ENCODE results near the gene SLC17A2.
A peak's percentile ranks its signal among the peaks of the same experiment; 100 is the strongest.

Gene SLC17A2

GRCh38 chr6:25918083-25918683 lies 12.3 kb downstream of the SLC17A2 start:
- no peak for DNase-seq

- no peak for DNase-seq
Observed at GRCh38 chr6:25916789-25917490, 13.6 kb downstream of the SLC17A2 start.

- no peak for DNase-seq
Observed at GRCh38 chr6:25916330-25916729, 14.2 kb downstream of the SLC17A2 start.

GRCh38 chr6:25913741-25914140 lies 16.8 kb downstream of the SLC17A2 start:
- DNase-seq, result no peak

- DNase-seq, result no peak
Observed at GRCh38 chr6:25911351-25911750, 19.1 kb downstream of the SLC17A2 start.

- no peak for DNase-seq
Observed at GRCh38 chr6:25907475-25908014, 22.9 kb downstream of the SLC17A2 start.

GRCh38 chr6:25903467-25904099 lies 26.9 kb downstream of the SLC17A2 start:
- no peak for DNase-seq

- DNase-seq, result peak in 1 of 3 donors; percentile 12
Observed at GRCh38 chr6:25902071-25902470, 28.4 kb downstream of the SLC17A2 start.

GRCh38 chr6:25900843-25901242 lies 29.6 kb downstream of the SLC17A2 start:
- DNase-seq, result no peak

GRCh38 chr6:25899580-25900408 lies 30.7 kb downstream of the SLC17A2 start:
- no peak for DNase-seq

GRCh38 chr6:25899123-25899522 lies 31.4 kb downstream of the SLC17A2 start:
- no peak for DNase-seq

GRCh38 chr6:25898289-25898977 lies 32.1 kb downstream of the SLC17A2 start:
- no peak for DNase-seq

- DNase-seq, result no peak
Observed at GRCh38 chr6:25896252-25896651, 34.2 kb downstream of the SLC17A2 start.

- DNase-seq, result no peak
Observed at GRCh38 chr6:25895771-25896170, 34.7 kb downstream of the SLC17A2 start.

GRCh38 chr6:25893778-25894177 lies 36.7 kb downstream of the SLC17A2 start:
- no peak for DNase-seq

- DNase-seq, result no peak
Observed at GRCh38 chr6:25892877-25893276, 37.6 kb downstream of the SLC17A2 start.

- peak in 2 of 3 donors; percentile 38 to 47 for DNase-seq
Observed at GRCh38 chr6:25889877-25890853, 40.3 kb downstream of the SLC17A2 start.

- no peak for DNase-seq
Observed at GRCh38 chr6:25888626-25889025, 41.9 kb downstream of the SLC17A2 start.

GRCh38 chr6:25886066-25886465 lies 44.4 kb downstream of the SLC17A2 start:
- no peak for DNase-seq

- DNase-seq, result peak in 1 of 3 donors; percentile 13
Observed at GRCh38 chr6:25883991-25884390, 46.5 kb downstream of the SLC17A2 start.

- DNase-seq, result no peak
Observed at GRCh38 chr6:25883536-25883935, 47.0 kb downstream of the SLC17A2 start.
